Bronchial epithelial cell (primary cell): Measurements from ENCODE around the gene CCDC106. TPM values are rescaled to one million over a fixed set of nuclear protein-coding genes. Genes with fewer than 3 reads are reported as not detected.

Source experiments
- DNase-seq: peaks from one replicate; pipeline ENCODE4 v3.0.0-alpha.2; 2010; ENCODE audit warnings: low read depth
- FAIRE-seq: peaks from 2 replicates; lab custom pipeline; 2011; peaks lifted over from hg19 to GRCh38; lab: Jason Lieb, UNC
- H3K27me3 ChIP-seq: 2 replicates; pipeline ENCODE4 v1.5.1; 2011; ENCODE audit warnings: low read length; ENCODE audit not compliant: control insufficient read depth, insufficient read depth
- H3K36me3 ChIP-seq: 2 replicates; pipeline ENCODE4 v1.5.1; 2011; ENCODE audit warnings: low read length; ENCODE audit not compliant: control insufficient read depth, insufficient read depth
- H3K4me3 ChIP-seq: 2 replicates; pipeline ENCODE4 v1.5.1; 2011; ENCODE audit warnings: mild to moderate bottlenecking, low read depth, low read length, control low read depth
- CTCF ChIP-seq: IDR thresholded peaks from 2 replicates; pipeline ENCODE4 v1.5.1; 2011; ENCODE audit warnings: mild to moderate bottlenecking, moderate library complexity, low read length, control low read depth, inconsistent platforms; ENCODE audit not compliant: insufficient read depth, severe bottlenecking
- total RNA-seq: library from RNA; depleted of rRNA; stranded (reverse); fragments of >200 nt; gene quantifications from 2 replicates; pipeline ENCODE4 v1.2.1, GENCODE V29; 2014

Gene CCDC106
- total RNA-seq, 1 donor from 2014 or later: 2.9 TPM

GRCh38 chr19:55635334-55635717 lies 12.7 kb upstream of the CCDC106 start:
- no peak for DNase-seq
- no peak for FAIRE-seq
- no peak for TF ChIP-seq CTCF

GRCh38 chr19:55635856-55636440 lies 12.1 kb upstream of the CCDC106 start:
- Histone ChIP-seq H3K36me3 (no peaks in the 10 kb centered on the region), H3K27me3 (no peaks in the 10 kb centered on the region), H3K4me3 (peak overlapping the region; percentile 55)
- no peak for DNase-seq
- no peak for FAIRE-seq
- TF ChIP-seq CTCF: no peak

More at GRCh38 chr19:55635334-55635717, 12.7 kb upstream of the CCDC106 start:
- H3K36me3 ChIP-seq: no peaks in the 10 kb centered on the region
- peak overlapping the region; percentile 55 for H3K4me3 ChIP-seq
- no peaks in the 10 kb centered on the region for H3K27me3 ChIP-seq

- no peak for TF ChIP-seq CTCF
Measured at GRCh38 chr19:55636723-55637122, 11.3 kb upstream of the CCDC106 start.

GRCh38 chr19:55637534-55637933 lies 10.5 kb upstream of the CCDC106 start:
- no peaks in the 10 kb centered on the region for H3K27me3 ChIP-seq
- H3K4me3 ChIP-seq: no peak overlapping the region
- FAIRE-seq (no peak), DNase-seq (no peak)
- TF ChIP-seq CTCF: no peak
- no peaks in the 10 kb centered on the region for H3K36me3 ChIP-seq

More at GRCh38 chr19:55636723-55637122, 11.3 kb upstream of the CCDC106 start:
- H3K4me3 ChIP-seq: no peak overlapping the region
- H3K36me3 ChIP-seq: no peaks in the 10 kb centered on the region
- H3K27me3 ChIP-seq: no peaks in the 10 kb centered on the region
- DNase-seq: no peak
- no peak for FAIRE-seq

- peak; percentile 50 for TF ChIP-seq CTCF
- DNase-seq: no peak
Measured at GRCh38 chr19:55638864-55639359, 9.1 kb upstream of the CCDC106 start.

More at GRCh38 chr19:55638864-55639359, 9.1 kb upstream of the CCDC106 start:
- H3K36me3 ChIP-seq: no peaks in the 10 kb centered on the region
- no peaks in the 10 kb centered on the region for H3K27me3 ChIP-seq
- FAIRE-seq: no peak
- H3K4me3 ChIP-seq: no peak overlapping the region
